K562 (cell line): Measurements from ENCODE around the gene SIRT3. TPM values are rescaled to one million over a fixed set of nuclear protein-coding genes. Genes with fewer than 3 reads are reported as not detected.

Experiments
- ATAC-seq: fragments of 200-7000 bp; cut with Tn5 transposase; 3 replicates; pipeline ENCODE4 v1.9.1; 2020; ENCODE audit warnings: moderate library complexity
- BruUV-seq: library from RNA; stranded (reverse); fragments of 400-500 nt; replicated peaks from 2 replicates; lab custom pipeline; 2021; lab: Mats Ljungman, UMichigan
- CTCF ChIA-PET: fragments of 300-600 bp; formaldehyde crosslinking; extraction: SDS; loops from one replicate; lab custom pipeline; 2021; ENCODE audit warnings: low intra/inter-chr PET ratio; lab: Yijun Ruan, JAX
- POLR2A ChIA-PET: fragments of 300-600, 350-650 bp; sonication (Branson Sonifier 250); formaldehyde crosslinking; extraction: SDS; loops from one replicate; lab custom pipeline; 2021; ENCODE audit warnings: antibody characterized with exemption, inconsistent platforms; lab: Yijun Ruan, JAX
- DNase-seq, 4 experiments: peaks; one replicate each; pipeline versions ENCODE4 v3.0.0 to v3.0.0-alpha.2; 2011 to 2018; ENCODE audit warnings: low spot score in 3 of 4, mixed read lengths in 3 of 4; ENCODE audit errors: extremely low read depth in 1 of 4
- FAIRE-seq: peaks from 2 replicates; lab custom pipeline; 2011; peaks lifted over from hg19 to GRCh38; lab: Jason Lieb, UNC
- H2AFZ ChIP-seq: 2 replicates; pipeline ENCODE4 v1.6.0; 2011; ENCODE audit warnings: low read depth, low read length, control low read depth, inconsistent platforms
- H3K27ac ChIP-seq: fragments of 200-600 bp; 3 replicates; pipeline ENCODE4 v1.8.0; 2011; ENCODE audit warnings: low read depth, mild to moderate bottlenecking, control low read depth, inconsistent platforms, low read length, moderate library complexity, mixed read lengths; ENCODE audit errors: extremely low read depth
- H3K27me3 ChIP-seq, 2 experiments: fragments of 300-600 bp in 1 of 2; 2 replicates in 1 of 2; 3 replicates in 1 of 2; pipeline versions ENCODE4 v1.6.0 to v1.8.0; 2011; ENCODE audit warnings: inconsistent platforms in 2 of 2, low read length in 2 of 2, mild to moderate bottlenecking in 1 of 2, mixed read lengths in 1 of 2, moderate library complexity in 1 of 2; ENCODE audit not compliant: control insufficient read depth in 2 of 2, insufficient read depth in 2 of 2
- H3K36me3 ChIP-seq: fragments of 300-600 bp; 3 replicates; pipeline ENCODE4 v1.8.0; 2011; ENCODE audit warnings: mild to moderate bottlenecking, low read length, inconsistent platforms; ENCODE audit not compliant: control insufficient read depth, insufficient read depth
- H3K4me1 ChIP-seq, 2 experiments: fragments of 200-600 bp in 1 of 2; replicated peaks in 1 of 2; 2 replicates in 1 of 2; 3 replicates in 1 of 2; pipeline versions ENCODE4 v1.5.1 to v1.8.0; 2011; ENCODE audit warnings: inconsistent platforms in 2 of 2, low read length in 2 of 2, mild to moderate bottlenecking in 1 of 2, mixed read lengths in 1 of 2, moderate library complexity in 1 of 2; ENCODE audit not compliant: control insufficient read depth in 2 of 2, insufficient read depth in 2 of 2
- H3K4me2 ChIP-seq: 2 replicates; pipeline ENCODE4 v1.6.1; 2011; ENCODE audit warnings: low read length, control low read depth, inconsistent platforms, mixed read lengths; ENCODE audit not compliant: insufficient read depth
- H3K4me3 ChIP-seq: fragments of 200-600 bp; sonication (generic), shearing (Covaris generic); 2 replicates; pipeline ENCODE4 v1.5.1; 2016; ENCODE audit warnings: control low read depth, inconsistent platforms
- H3K79me2 ChIP-seq: fragments of 200-600 bp; 3 replicates; pipeline ENCODE4 v1.8.0; 2011; ENCODE audit warnings: low read length, inconsistent platforms; ENCODE audit not compliant: control insufficient read depth, insufficient read depth
- H3K9ac ChIP-seq, 2 experiments: 2 replicates each; pipeline versions ENCODE4 v1.6.0 to v1.6.1; 2011; ENCODE audit warnings: low read depth in 2 of 2, low read length in 2 of 2, control low read depth in 1 of 2, inconsistent platforms in 1 of 2, mild to moderate bottlenecking in 1 of 2, mixed read lengths in 1 of 2; ENCODE audit not compliant: insufficient read depth in 1 of 2
- H3K9me1 ChIP-seq: one replicate; pipeline ENCODE4 v1.6.0; 2011; ENCODE audit warnings: inconsistent platforms, mild to moderate bottlenecking, low read length, moderate library complexity; ENCODE audit not compliant: control insufficient read depth, insufficient read depth
- H3K9me3 ChIP-seq: replicated peaks from 2 replicates; pipeline ENCODE4 v1.5.1; 2011; ENCODE audit warnings: low read depth, low read length, inconsistent platforms; ENCODE audit not compliant: control insufficient read depth, insufficient read depth
- H4K20me1 ChIP-seq: replicated peaks from 2 replicates; pipeline ENCODE4 v1.6.1; 2011; ENCODE audit warnings: low read length, inconsistent platforms, mixed read lengths; ENCODE audit not compliant: control insufficient read depth, insufficient read depth
- ELF2 ChIP-seq: fragments of 250-450 bp; sonication (Bioruptor Pico); IDR thresholded peaks from 2 replicates; pipeline ENCODE4 v1.5.0; 2021; ENCODE audit warnings: mild to moderate bottlenecking
- ETV5 ChIP-seq: sonication (generic); formaldehyde crosslinking; IDR thresholded peaks from 2 replicates; pipeline ENCODE4 v1.4.0; 2020; ENCODE audit warnings: low read depth, mild to moderate bottlenecking, missing genetic modification reagents
- HNRNPK ChIP-seq: fragments of 200-400 bp; formaldehyde crosslinking; IDR thresholded peaks from one replicate; pipeline ENCODE4 v1.6.1; 2018; ENCODE audit warnings: mild to moderate bottlenecking, low read depth, low read length; ENCODE audit not compliant: poor library complexity, severe bottlenecking
- MAFF ChIP-seq: IDR thresholded peaks from 2 replicates; pipeline ENCODE4 v1.6.1; 2012; ENCODE audit warnings: low read length, improper control_type of control experiment
- NFIX ChIP-seq: fragments of 250-450 bp; sonication (Bioruptor Pico); IDR thresholded peaks from 2 replicates; pipeline ENCODE4 v1.4.0; 2020; ENCODE audit warnings: low read depth, mild to moderate bottlenecking, moderate library complexity
- RAD21 ChIP-seq, 2 experiments: fragments of 250-450 bp in 1 of 2; fragments of 450-650 bp in 1 of 2; sonication (Bioruptor Pico) in 1 of 2; formaldehyde crosslinking in 1 of 2; IDR thresholded peaks in 1 of 2; conservative IDR thresholded peaks in 1 of 2; 2 replicates each; pipeline versions ENCODE4 v1.4.0 to v1.8.0; 2020 to 2022; ENCODE audit warnings: mild to moderate bottlenecking in 2 of 2, moderate library complexity in 1 of 2
- SRSF1 ChIP-seq: fragments of 200-400 bp; formaldehyde crosslinking; IDR thresholded peaks from 2 replicates; pipeline ENCODE4 v1.6.1; 2017; ENCODE audit warnings: mild to moderate bottlenecking, low read depth, low read length, moderate library complexity
- ZNF146 ChIP-seq: IDR thresholded peaks from one replicate; pipeline ENCODE4 v1.6.1; 2018; ENCODE audit warnings: missing compliant biosample characterization; ENCODE audit not compliant: unreplicated experiment
- WGBS: fragments of 100-300 bp; shearing (Covaris generic); methylation state at CpG from one replicate; pipeline ENCODE4 v1.1.6; 2016; ENCODE audit warnings: low coverage, mixed read lengths; ENCODE audit not compliant: insufficient coverage; ENCODE audit errors: missing lambda C conversion rate; 5-methylcytosine and 5-hydroxymethylcytosine counted together
- in situ Hi-C: fragments of 300-500 bp; cut with MboI; formaldehyde crosslinking; loops from 4 replicates; pipeline ENCODE4 v1.15.0; 2018; ENCODE audit warnings: inconsistent platforms, mixed read lengths
- intact Hi-C: fragments of 100-400 bp; cut with micrococcal nuclease; formaldehyde crosslinking; loops from 2 replicates; pipeline ENCODE4 v1.14.2; 2022
- polyA plus RNA-seq, 8 experiments: library from polyadenylated mRNA; depleted of rRNA in 4 of 8; stranded (reverse) in 5 of 8; unstranded in 3 of 8; fragments of >200 nt; fragmentation: Nextera tagmentation in 2 of 8; fragmentation: Illumina TruSeq in 1 of 8; extraction: Ambion mirVana in 2 of 8; extraction: Trizol in 1 of 8; gene quantifications; 2 replicates each; pipeline versions ENCODE4 v1.2.1 to v1.2.3, GENCODE V29; 2011 to 2014; ENCODE audit warnings: inconsistent platforms in 1 of 8, missing spikeins in 1 of 8
- total RNA-seq, 7 experiments: library from RNA; depleted of rRNA in 6 of 7; stranded (reverse); fragments of >200 nt in 6 of 7; fragmentation: Illumina TruSeq in 2 of 7; extraction: Trizol in 2 of 7; gene quantifications; 2 replicates each; pipeline versions ENCODE4 v1.2.1 to v1.2.3, GENCODE V29; 2011 to 2021; ENCODE audit warnings: low replicate concordance in 1 of 7

Gene SIRT3
- total and polyA plus RNA-seq, 9 of the 15 experiments (the other 6 are each of a cell fraction or from before 2014, with no cell fraction given) = 1.9 to 27.5 (median 14.5) TPM

- Histone ChIP-seq H3K36me3 (peaks cover 12% of the 10 kb centered on the region; the same call in 2 of the 3 replicates), H4K20me1 (no peaks in the 10 kb centered on the region; the same call in 1 of the 2 replicates), H3K4me1 (peaks cover 8 to 27% of the 10 kb centered on the region in 2 experiments; a peak in 4 of 5 replicates), H3K79me2 (no peaks in the 10 kb centered on the region), H3K27ac (no peak overlapping the region), H3K4me3 (no peak overlapping the region), H3K9me3 (no peaks in the 10 kb centered on the region), H3K9ac (peak overlapping the region in 1 of 2 experiments; percentile 64; a peak in 1 of 4 replicates), H2AFZ (no peak overlapping the region), H3K27me3 (no peaks in the 10 kb centered on the region), H3K4me2 (no peak overlapping the region), H3K9me1 (no peaks in the 10 kb centered on the region)
- DNase-seq (no peak), ATAC-seq (no peak; the same call in 2 of the 3 replicates), FAIRE-seq (no peak)
- in situ Hi-C loops = loop anchor here (5.0 kb wide), 1 partner anchor 320 kb away; no protein-coding TSS in a partner anchor
- TF ChIP-seq RAD21 (CRISPR knock-in tag; conservative IDR thresholded peaks at IDR 0.05 in 1 of 2, IDR thresholded peaks at IDR 0.05 in 1 of 2) (no peak), NFIX (CRISPR knock-in tag) (no peak), HNRNPK (no peak), ZNF146 (CRISPR knock-in tag) (no peak), ETV5 (no peak), MAFF (no peak), ELF2 (CRISPR knock-in tag) (no peak), SRSF1 (no peak)
- BruUV-seq = no TSS peak
- ChIA-PET CTCF (no interaction called here), POLR2A (interaction anchor here (0.6 to 2.4 kb wide), 2 partner anchors 9 to 320 kb away, joined by 3 to 23 read pairs; partner anchors contain the start of genes BET1L and RIC8A)
- 58% methylated on average over 6 of the region's 9 CpGs for WGBS
- intact Hi-C loops = no loop called here
These were observed 38.4 kb downstream of the SIRT3 start for GRCh38 chr11:197741-198235.
